Neutrophil (primary cell): ENCODE results near the gene ATP2C2.
"Not testable (repeated sequence)": the region's sequence is repeated elsewhere in the genome, so short reads cannot be mapped to it uniquely, and the experiment has no call there.

Experiments used
- H3K27ac ChIP-seq: fragments of 200-600 bp; sonication (generic); 2 replicates; pipeline ENCODE4 v1.5.1; 2016; ENCODE audit warnings: mild to moderate bottlenecking, moderate library complexity
- H3K27me3 ChIP-seq: fragments of 200-600 bp; sonication (generic); 2 replicates; pipeline ENCODE4 v1.6.0; 2016; ENCODE audit warnings: mild to moderate bottlenecking
- H3K36me3 ChIP-seq: fragments of 200-600 bp; sonication (generic); 2 replicates; pipeline ENCODE4 v1.5.1; 2017
- H3K4me1 ChIP-seq, 2 experiments: fragments of 200-600 bp in 1 of 2; sonication (generic) in 1 of 2; 1 replicate in 1 of 2; 2 replicates in 1 of 2; pipeline versions ENCODE4 v1.5.1 to v1.6.1; 2013 to 2016; ENCODE audit warnings: low read depth in 1 of 2, low read length in 1 of 2, mild to moderate bottlenecking in 1 of 2, moderate library complexity in 1 of 2; ENCODE audit not compliant: control insufficient read depth in 1 of 2, insufficient read depth in 1 of 2
- H3K4me3 ChIP-seq, 2 experiments: fragments of 200-600 bp in 1 of 2; sonication (generic) in 1 of 2; 1 replicate in 1 of 2; 2 replicates in 1 of 2; pipeline ENCODE4 v1.5.1; 2013 to 2016; ENCODE audit warnings: low read depth in 1 of 2, low read length in 1 of 2, mild to moderate bottlenecking in 1 of 2, moderate library complexity in 1 of 2
- H3K9me3 ChIP-seq: fragments of 200-600 bp; sonication (generic); 2 replicates; pipeline ENCODE4 v1.5.1; 2016
- CTCF ChIP-seq: fragments of 200-600 bp; sonication (generic); IDR thresholded peaks from 2 replicates; pipeline ENCODE4 v1.5.1; 2016; ENCODE audit warnings: antibody characterized with exemption

ATP2C2 gene

GRCh38 chr16:84392031-84392360 lies 23.7 kb downstream of the ATP2C2 start:
- no peaks in the 10 kb centered on the region for H3K27me3 ChIP-seq
- H3K4me1 ChIP-seq = peaks cover 6 to 24% of the 10 kb centered on the region in 2 experiments
- no peak overlapping the region for H3K27ac ChIP-seq
- no peak overlapping the region for H3K4me3 ChIP-seq
- peaks cover 3% of the 10 kb centered on the region for H3K36me3 ChIP-seq
- H3K9me3 ChIP-seq = no peaks in the 10 kb centered on the region
- TF ChIP-seq CTCF = no peak

GRCh38 chr16:84396082-84396481 lies 27.7 kb downstream of the ATP2C2 start:
- H3K27ac ChIP-seq, H3K4me3 ChIP-seq, H3K27me3 ChIP-seq, H3K9me3 ChIP-seq: not testable (repeated sequence)
- Histone ChIP-seq H3K36me3 (peaks cover 15% of the 10 kb centered on the region), H3K4me1 (peaks cover 9 to 37% of the 10 kb centered on the region in 2 experiments)

GRCh38 chr16:84396537-84397008 lies 28.2 kb downstream of the ATP2C2 start:
- peaks cover 15% of the 10 kb centered on the region for H3K36me3 ChIP-seq
- no peak overlapping the region for H3K4me3 ChIP-seq
- peaks cover 9 to 34% of the 10 kb centered on the region in 2 experiments for H3K4me1 ChIP-seq
- no peak overlapping the region for H3K27ac ChIP-seq
- no peak for TF ChIP-seq CTCF
- H3K27me3 ChIP-seq = no peaks in the 10 kb centered on the region
- H3K9me3 ChIP-seq = no peaks in the 10 kb centered on the region

GRCh38 chr16:84397090-84397489 lies 28.8 kb downstream of the ATP2C2 start:
- Histone ChIP-seq H3K4me3 (no peak overlapping the region), H3K9me3 (no peaks in the 10 kb centered on the region), H3K4me1 (peaks cover 9 to 29% of the 10 kb centered on the region in 2 experiments), H3K27ac (no peak overlapping the region), H3K36me3 (peaks cover 15% of the 10 kb centered on the region), H3K27me3 (no peaks in the 10 kb centered on the region)
- TF ChIP-seq CTCF = no peak

- no peak overlapping the region for H3K27ac ChIP-seq
- H3K36me3 ChIP-seq = peaks cover 16% of the 10 kb centered on the region
- H3K4me1 ChIP-seq = peaks cover 9 to 26% of the 10 kb centered on the region in 2 experiments
- no peaks in the 10 kb centered on the region for H3K9me3 ChIP-seq
- TF ChIP-seq CTCF = no peak
- no peak overlapping the region for H3K4me3 ChIP-seq
- H3K27me3 ChIP-seq = no peaks in the 10 kb centered on the region
These were observed 30.4 kb downstream of the ATP2C2 start for GRCh38 chr16:84398701-84399100.

GRCh38 chr16:84399912-84400311 lies 31.6 kb downstream of the ATP2C2 start:
- Histone ChIP-seq H3K4me1 (peaks cover 9 to 26% of the 10 kb centered on the region in 2 experiments), H3K36me3 (peaks cover 23% of the 10 kb centered on the region)
- H3K9me3 ChIP-seq, H3K27ac ChIP-seq, H3K4me3 ChIP-seq, H3K27me3 ChIP-seq: not testable (repeated sequence)

GRCh38 chr16:84403435-84403834 lies 35.1 kb downstream of the ATP2C2 start:
- not testable (repeated sequence) for H3K9me3 ChIP-seq, H3K27ac ChIP-seq, H3K27me3 ChIP-seq, H3K4me3 ChIP-seq, H3K4me1 ChIP-seq
- peaks cover 52% of the 10 kb centered on the region for H3K36me3 ChIP-seq
